HG03159 (cell line): ENCODE data around the gene ADGRA3.

Experiments used
- ATAC-seq: cut with Tn5 transposase; IDR thresholded peaks from one replicate; pipeline ENCODE4 v1.9.1; 2021; ENCODE audit warnings: mild to moderate bottlenecking, moderate library complexity; ENCODE audit not compliant: unreplicated experiment

The ADGRA3 gene

GRCh38 chr4:22514001-22514400, 1.9 kb downstream of the ADGRA3 start:
- ATAC-seq = no peak

GRCh38 chr4:22512306-22512705, 3.6 kb downstream of the ADGRA3 start:
- ATAC-seq = no peak

GRCh38 chr4:22510750-22511149, 5.1 kb downstream of the ADGRA3 start:
- ATAC-seq = no peak

- ATAC-seq = no peak
Observed at GRCh38 chr4:22508376-22508775, 7.5 kb downstream of the ADGRA3 start.

GRCh38 chr4:22504922-22505321, 10.9 kb downstream of the ADGRA3 start:
- no peak for ATAC-seq

GRCh38 chr4:22504447-22504846, 11.4 kb downstream of the ADGRA3 start:
- ATAC-seq = no peak

GRCh38 chr4:22502895-22503814, 12.7 kb downstream of the ADGRA3 start:
- ATAC-seq = no peak

- no peak for ATAC-seq
Observed at GRCh38 chr4:22501715-22502095, 14.2 kb downstream of the ADGRA3 start.

- ATAC-seq = no peak
Observed at GRCh38 chr4:22500831-22501714, 14.8 kb downstream of the ADGRA3 start.

- ATAC-seq = no peak
Observed at GRCh38 chr4:22500128-22500611, 15.7 kb downstream of the ADGRA3 start.

- no peak for ATAC-seq
Observed at GRCh38 chr4:22498866-22499265, 17.0 kb downstream of the ADGRA3 start.

GRCh38 chr4:22496165-22496813, 19.6 kb downstream of the ADGRA3 start:
- ATAC-seq = no peak

- no peak for ATAC-seq
Observed at GRCh38 chr4:22493523-22493922, 22.3 kb downstream of the ADGRA3 start.

- no peak for ATAC-seq
Observed at GRCh38 chr4:22492987-22493386, 22.9 kb downstream of the ADGRA3 start.

GRCh38 chr4:22491939-22492338, 23.9 kb downstream of the ADGRA3 start:
- ATAC-seq = no peak

GRCh38 chr4:22490718-22491315, 25.0 kb downstream of the ADGRA3 start:
- ATAC-seq = no peak

- ATAC-seq = no peak
Observed at GRCh38 chr4:22488106-22488505, 27.8 kb downstream of the ADGRA3 start.

GRCh38 chr4:22487328-22487727, 28.5 kb downstream of the ADGRA3 start:
- ATAC-seq = no peak

GRCh38 chr4:22486276-22486675, 29.6 kb downstream of the ADGRA3 start:
- ATAC-seq = no peak

- ATAC-seq = no peak
Observed at GRCh38 chr4:22485737-22486136, 30.1 kb downstream of the ADGRA3 start.

- ATAC-seq = no peak
Observed at GRCh38 chr4:22483551-22483981, 32.3 kb downstream of the ADGRA3 start.
